HG02885 (cell line): ENCODE measurements around the gene CST5.
"Not testable (repeated sequence)": the region's sequence is repeated elsewhere in the genome, so short reads cannot be mapped to it uniquely, and the experiment has no call there.

Experiments
- ATAC-seq: cut with Tn5 transposase; IDR thresholded peaks from one replicate; pipeline ENCODE4 v1.9.1; 2021; ENCODE audit warnings: mild to moderate bottlenecking; ENCODE audit not compliant: unreplicated experiment, poor library complexity

CST5 gene

DNA sequence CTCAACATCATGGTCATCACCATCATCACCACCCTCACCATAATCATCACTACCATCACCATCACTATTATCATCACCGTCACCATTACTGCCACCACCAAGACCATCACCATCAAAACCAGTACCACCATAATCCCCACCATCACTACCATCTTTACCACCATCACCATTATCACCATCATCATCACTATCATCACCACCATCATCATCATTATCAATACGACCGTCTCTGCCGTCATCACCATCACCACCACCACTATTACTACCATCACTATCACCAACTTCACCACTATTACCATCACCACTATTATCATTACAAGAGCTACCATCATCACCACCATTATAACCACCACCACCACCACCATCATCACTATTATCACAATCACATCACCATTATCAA is 11.3 kb upstream of the CST5 start:
- ATAC-seq: not testable (repeated sequence)

DNA sequence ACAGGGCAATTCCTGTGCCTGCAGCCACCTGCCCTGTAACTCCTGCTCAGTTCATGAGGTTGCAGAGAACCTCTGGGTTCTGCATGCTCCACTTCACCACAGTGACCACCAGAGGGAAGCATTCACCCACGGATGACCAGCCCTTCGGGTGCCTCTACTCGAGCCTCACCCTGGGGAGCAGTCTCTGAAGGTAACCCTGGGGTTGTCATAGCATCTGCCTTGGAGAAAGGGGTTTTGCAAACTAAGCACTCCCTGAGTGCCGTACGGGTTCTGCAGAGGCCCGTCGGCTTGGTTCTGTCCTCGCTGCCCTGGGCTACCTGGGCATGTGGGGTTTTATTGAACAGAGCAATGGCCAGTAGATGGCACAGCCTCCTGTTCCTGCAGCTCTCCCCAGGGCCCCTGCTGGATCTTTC is 10.2 kb upstream of the CST5 start:
- ATAC-seq: peak; percentile 89

DNA sequence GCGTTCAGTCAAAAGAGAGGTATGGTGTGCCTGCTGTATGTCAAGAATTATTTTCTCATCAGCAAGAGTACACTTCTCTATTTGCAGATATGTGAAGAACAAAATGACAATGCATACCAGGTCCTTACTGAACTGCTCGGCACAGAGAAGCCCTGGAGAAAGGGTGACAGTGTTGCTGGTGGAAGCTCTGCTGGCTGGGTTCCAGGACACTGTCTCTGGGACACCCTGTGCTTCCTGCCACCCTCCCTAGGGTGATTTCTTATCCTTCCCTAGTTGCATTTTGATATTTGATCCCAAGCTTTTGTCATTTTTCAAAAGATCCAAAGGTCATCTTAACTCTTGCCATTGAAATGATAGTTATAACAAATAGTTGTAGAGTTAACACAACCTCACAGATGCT is 8.3 kb upstream of the CST5 start:
- ATAC-seq: no peak

DNA sequence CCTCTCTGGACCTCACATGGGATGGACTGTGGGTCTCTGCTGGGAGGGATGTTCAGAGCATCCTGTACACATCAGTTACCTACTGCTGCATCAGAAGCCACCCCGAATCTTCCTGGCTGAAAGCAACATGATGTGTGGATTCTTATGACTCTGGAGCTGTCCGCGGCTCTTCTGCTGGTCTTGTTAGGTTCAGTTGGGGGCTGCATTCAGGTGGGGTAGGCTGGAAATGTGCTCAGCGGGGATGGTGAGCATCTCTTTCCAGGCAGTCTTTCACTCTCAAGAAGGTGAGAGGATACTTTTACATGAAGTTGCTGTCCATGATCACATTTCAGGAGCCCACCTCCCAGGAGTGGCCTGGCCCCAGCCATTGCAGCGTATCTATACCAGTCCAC is 5.2 kb upstream of the CST5 start:
- ATAC-seq: no peak

DNA sequence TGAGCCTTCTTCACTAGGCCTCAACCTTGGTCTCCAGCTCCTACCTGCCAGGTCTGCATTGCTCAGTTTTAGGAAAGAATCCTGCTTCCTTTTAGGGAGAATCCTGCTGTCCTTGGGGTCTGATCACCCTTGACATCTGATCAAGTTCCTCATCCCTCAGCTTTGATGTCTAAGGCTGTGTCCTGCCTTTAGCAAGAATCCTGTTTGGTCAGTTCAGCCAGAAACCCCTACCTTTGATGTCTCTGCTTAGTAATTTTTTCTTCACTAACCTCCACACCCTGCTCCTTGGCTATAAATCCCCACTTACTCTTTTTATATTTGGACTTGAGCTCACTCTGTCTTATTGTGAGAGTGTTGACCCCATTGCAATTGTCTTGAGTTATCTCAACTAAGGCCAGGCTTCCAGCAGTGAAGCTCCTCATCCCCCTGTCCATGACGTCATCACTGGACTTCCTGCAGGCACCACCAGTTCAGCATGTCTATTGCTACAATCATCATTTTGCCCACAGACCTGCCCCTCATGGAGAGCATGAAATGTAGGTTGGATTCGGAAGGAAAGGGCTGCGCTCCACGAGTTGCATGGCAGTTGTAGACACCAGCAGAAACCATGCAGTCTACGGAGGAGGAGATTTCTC is 4.7 kb upstream of the CST5 start:
- ATAC-seq: no peak

DNA sequence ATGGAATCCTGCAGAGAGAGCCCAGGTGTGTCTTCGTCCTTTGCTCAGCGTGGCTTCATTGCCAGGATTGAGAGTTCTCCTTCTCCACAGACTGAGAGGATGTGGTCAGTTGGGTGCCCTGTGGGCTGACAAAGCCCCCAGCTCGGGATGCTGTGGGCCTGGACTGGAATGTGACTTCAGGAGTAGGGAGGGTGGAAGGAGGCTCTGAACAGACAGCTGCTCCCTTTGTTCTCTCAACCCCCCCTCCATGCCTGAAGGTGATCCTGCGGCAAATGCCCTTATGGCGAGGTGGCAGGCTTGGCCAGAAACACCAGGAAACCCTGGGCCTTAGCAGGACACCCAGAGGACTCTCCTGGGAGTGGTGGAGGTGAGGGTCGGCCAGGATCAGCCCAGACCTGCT is 1.8 kb upstream of the CST5 start:
- ATAC-seq: no peak

DNA sequence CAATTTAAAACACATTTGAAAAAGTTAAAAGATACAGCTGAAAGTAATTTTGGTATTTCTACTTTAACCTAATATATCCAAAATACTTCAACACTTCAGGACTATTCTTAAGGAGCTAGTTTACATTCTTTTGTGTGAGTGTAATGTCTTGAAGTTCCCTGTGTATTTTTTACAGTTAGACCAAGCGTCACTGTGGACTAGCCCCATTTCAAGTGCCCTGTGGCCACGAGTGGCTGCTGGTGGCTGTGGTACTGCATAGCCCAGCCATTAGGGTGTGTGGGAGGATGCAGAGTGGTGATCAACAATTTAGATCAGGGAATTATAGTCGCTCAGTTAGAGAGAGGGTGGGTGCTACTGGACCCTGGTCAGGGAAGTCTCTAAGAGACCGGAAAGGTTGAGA is 869 bp upstream of the CST5 start:
- no peak for ATAC-seq

DNA sequence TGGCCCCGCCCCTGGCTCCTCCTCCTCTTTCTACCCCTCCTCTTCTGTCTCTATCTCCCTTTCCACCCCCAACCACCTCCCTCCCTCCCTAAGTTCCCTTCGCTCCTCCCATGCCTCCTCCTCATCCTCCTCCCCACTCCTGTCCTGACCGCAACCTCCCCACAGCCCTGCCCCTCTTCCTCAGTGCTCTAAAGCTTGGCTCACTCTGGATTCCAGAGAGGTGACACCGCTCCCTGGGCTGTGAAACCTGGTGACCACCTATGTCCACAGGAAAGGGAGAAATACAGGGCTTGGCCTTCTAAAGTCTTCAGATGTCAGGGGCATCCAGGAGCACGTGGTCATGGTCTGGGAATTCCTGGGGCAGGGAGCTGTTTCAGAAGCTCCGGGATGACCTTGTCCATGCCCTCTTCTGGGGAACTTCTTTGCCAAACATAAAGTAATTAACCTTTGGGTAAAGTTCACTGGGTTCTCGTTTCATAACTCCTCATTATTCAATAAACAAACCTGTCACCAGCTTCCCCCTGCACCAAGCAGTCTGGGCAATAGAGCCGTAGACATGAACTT is 345 bp upstream of the CST5 start:
- ATAC-seq: no peak

DNA sequence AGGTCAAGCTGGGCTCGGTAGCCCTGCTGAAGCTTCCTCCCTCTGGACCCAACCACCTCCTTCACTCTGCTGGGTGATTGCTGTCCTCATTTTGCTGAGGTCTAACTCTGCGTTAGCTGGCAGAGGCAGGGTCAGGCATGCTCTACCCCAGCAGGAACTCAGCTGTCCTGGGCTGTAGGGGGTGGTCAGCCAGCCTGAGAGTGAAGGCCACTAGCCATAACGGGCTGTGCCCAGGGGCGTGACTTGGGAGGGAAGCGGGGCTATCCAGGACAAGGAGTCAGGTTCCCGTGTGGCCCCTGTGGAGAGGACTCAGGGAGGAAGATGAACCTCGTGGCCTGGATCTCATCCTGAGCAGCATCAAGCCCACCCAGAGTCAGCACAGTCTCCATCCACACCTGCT is 761 bp downstream of the CST5 start:
- no peak for ATAC-seq

- not testable (repeated sequence) for ATAC-seq
Measured at GRCh38 chr20:23878016-23878542, 1.5 kb downstream of the CST5 start.

DNA sequence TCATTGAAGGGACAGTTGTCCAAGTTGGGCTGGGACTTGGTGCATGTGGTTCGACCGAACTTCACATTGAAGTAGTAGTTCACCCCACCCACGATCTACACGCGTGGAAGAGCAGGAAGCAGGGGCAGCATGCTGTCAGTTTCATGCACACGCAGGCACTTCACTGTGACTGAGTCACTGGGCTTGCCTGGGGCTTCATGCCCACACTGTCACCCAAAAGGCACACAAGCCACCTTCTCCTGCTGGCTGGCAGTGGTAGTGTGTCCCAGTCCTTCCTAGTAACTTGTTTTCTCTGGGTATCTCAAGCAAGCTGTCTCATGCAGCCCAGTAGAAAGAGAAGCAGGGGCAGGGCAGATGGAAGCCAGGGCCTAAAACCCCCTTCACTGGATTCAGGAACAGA is 2.0 kb downstream of the CST5 start:
- no peak for ATAC-seq

- no peak for ATAC-seq
Measured at GRCh38 chr20:23875606-23876237, 3.8 kb downstream of the CST5 start.

GRCh38 chr20:23874747-23875146 is 4.8 kb downstream of the CST5 start:
- ATAC-seq: no peak

DNA sequence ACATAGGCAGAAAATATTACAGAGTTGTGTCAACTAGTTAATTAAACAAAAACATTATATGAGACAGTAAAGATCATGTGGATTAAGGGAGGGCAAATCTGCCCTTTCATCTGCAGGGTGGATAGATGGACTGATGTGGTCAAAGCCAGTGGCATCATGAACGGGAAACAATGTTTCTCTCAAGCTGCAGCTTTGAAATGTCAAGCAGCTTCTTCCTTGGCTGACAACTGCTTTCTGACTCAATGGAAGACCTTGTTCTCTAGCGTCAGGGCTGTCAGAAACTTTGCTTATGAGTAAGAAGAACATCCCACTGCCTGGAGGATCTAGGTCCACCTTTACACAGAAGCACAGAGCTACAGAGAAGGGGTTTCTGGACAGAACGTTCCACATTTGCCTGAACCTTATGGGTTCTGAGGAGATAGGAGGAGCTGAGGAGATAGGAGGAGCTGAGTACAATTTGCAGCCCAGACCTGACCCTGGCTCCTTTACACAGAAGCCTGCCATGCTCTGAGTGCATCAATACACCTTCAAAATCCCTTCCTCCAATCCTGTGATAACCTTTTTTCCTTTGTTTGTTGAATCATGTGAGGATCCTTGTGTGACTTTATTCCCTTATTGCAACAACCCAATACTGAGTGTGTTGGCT is 6.1 kb downstream of the CST5 start:
- no peak for ATAC-seq

- no peak for ATAC-seq
Measured at GRCh38 chr20:23872065-23872464, 7.5 kb downstream of the CST5 start.

DNA sequence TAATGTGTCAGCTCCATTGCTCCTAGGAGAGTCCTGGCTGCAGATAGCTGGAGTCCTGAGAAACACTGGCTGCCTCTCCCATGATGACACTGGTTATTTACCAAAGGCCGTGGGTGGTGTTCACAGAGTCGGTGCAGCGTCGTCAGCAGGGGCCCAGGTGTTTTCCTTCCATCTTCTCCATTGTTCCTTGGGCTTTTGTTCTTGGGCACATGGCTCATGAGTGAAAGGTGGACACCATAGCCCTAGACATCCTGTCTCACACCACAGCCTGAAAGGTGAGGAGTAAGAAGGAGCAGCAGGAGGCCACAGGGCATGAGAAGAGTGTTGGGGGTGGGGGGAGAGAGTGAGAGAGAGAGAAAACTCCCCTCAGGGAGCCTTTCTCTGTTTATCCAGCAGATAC is 9.1 kb downstream of the CST5 start:
- no peak for ATAC-seq

- ATAC-seq: no peak
Measured at GRCh38 chr20:23869520-23869919, 10.0 kb downstream of the CST5 start.

DNA sequence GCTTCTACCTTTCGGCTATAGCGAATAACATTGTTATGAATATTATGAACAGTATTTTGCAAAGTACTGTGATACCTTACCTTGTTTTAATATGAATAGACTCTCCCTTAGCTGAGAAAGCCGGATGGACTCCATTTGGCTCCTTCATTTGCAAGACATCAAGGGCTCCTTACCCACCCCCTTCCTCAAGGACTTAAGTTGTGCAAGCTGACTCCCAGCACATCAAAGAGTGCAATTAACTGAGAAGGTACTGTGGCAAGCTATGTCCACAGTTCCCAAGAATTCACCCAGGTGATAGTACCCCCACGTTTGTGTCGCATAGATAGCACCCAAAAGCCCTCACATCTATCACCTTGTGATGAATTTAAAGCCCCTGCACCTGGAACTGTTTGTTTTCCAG is 11.2 kb downstream of the CST5 start:
- no peak for ATAC-seq

DNA sequence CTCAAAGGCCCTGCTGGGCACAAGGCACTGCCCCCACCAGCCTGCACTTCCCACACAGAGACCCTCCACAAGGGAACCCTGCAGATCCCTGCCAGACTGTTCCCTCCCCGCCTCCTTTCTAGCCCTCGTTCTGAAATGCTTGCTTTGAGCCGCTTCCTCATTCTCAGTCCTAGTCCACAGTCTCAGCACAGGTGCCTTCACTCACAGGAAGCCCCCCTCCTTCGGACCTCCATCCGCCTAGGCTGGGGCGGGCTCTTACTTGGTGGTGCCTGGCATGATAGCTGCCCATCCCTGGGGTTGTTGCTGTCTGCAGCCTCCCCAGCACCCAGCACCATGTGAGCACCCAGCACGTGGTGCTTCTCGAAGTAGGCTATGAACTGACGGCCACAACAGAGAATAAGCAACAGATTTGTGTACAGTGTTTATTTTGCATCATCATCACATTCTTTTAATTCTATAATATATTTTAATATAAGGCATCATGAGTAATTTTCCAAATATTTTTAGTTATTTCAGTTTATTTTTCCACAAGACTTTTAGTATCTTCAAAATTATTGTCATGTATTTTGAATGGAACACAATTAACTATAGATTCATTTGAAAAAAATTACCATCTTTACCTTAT is 12.3 kb downstream of the CST5 start:
- no peak for ATAC-seq

DNA sequence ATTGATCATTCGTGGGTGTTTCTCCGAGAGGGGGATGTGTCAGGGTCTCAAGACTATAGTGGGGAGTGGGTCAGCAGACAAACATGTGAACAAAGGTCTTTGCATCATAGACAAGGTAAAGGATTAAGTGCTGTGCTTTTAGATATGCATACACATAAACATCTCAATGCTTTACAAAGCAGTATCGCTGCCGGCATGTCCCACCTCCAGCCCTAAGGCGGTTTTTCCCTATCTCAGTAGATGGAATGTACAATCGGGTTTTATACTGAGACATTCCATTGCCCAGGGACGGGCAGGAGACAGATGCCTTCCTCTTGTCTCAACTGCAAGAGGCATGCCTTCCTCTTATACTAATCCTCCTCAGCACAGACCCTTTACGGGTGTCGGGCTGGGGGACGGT is 18.8 kb downstream of the CST5 start:
- ATAC-seq: not testable (repeated sequence)
